Stimulated activated CD4-positive, alpha-beta T cell treated with anti-CD3 and anti-CD28 coated beads, Interleukin-4, amount 100 ng/mL, for 4 hours (primary cell): ENCODE results near the gene ZFYVE27.
A peak's percentile ranks its signal among the peaks of the same experiment; 100 is the strongest.
"Not testable (repeated sequence)": the region's sequence is repeated elsewhere in the genome, so short reads cannot be mapped to it uniquely, and the experiment has no call there.

ENCODE experiments used
- DNase-seq, 2 experiments: peaks; one replicate each; pipeline ENCODE4 v3.0.0-alpha.2; 2020

Gene ZFYVE27, protein sequence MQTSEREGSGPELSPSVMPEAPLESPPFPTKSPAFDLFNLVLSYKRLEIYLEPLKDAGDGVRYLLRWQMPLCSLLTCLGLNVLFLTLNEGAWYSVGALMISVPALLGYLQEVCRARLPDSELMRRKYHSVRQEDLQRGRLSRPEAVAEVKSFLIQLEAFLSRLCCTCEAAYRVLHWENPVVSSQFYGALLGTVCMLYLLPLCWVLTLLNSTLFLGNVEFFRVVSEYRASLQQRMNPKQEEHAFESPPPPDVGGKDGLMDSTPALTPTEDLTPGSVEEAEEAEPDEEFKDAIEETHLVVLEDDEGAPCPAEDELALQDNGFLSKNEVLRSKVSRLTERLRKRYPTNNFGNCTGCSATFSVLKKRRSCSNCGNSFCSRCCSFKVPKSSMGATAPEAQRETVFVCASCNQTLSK

GRCh38 chr10:97736902-97737769 lies at the start of gene ZFYVE27:
Gene ZFYVE27 (plus strand): TSS chr10:97737128. CDS start chr10:97738478, 1,350 bp downstream.
- DNase-seq, result peak; percentile 93 to 97

DNA sequence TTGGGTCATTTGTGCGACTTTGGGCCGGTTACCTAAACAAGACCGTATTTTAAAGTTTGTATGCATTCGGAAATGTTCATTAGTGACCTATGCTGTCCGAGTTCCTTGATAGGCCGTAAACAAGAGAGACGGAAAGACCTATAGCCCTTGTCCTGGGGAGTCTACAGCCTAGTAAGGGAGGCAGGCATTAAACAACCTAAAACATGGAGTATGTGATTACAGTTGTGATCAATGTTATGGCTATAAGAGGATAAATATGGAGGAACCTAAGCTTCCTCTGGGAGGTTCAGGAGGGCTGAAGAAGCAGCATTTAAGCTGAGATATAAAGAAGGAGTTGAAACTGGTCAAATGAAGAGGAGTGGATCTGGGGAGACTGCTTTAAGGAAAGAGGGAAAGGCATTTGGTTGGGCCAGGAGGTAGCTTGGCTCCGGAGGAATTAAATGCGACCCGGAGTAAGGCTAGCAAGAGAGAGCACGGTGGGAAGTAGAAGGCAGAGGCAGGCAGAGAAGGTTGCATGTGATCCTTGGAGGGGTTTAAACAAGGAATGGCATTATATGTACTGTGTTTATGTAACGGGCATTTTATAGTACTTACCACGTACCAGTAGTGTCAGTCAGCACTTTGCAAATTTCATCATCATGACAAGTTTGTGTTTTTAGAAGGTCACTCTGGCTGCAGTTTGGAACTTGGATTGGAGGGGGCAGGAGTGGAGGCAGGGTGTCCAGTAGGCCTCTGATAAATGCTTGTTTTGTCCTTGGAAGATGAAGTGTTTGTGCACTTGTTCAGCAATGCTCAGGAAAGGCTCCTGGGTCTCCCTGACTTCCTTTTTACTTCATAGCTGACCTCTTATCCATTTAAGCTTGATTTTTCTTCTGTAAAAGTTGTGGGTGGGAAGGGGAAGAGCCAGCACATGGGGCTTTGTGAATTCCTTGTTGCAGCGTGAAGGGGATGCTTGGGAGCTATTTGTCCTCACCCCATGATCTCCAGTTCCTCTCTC lies 48.8 kb upstream of the ZFYVE27 start:
- no peak for DNase-seq

DNA sequence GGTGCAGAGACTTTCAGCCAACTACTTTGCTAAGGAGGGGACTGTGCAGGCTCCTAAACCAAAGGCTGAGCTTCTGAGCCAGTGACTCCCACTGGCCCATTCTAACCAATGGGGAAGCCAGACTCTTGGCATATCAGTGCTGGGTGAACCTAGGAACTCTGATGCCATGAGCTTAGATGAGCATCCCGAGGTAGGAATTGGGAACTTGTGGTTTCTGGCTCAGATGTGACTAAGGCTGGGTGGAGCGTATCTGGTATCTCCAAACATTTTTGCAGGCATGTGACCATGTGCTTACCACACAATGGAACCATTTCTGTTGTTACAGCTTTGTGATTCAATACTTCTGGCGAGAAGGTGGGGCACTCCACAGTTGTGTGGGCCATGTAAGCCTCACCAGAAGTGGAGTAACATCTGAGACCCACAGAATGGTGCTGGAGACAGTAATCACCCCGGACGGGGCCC lies 47.3 kb upstream of the ZFYVE27 start:
- no peak for DNase-seq

DNA sequence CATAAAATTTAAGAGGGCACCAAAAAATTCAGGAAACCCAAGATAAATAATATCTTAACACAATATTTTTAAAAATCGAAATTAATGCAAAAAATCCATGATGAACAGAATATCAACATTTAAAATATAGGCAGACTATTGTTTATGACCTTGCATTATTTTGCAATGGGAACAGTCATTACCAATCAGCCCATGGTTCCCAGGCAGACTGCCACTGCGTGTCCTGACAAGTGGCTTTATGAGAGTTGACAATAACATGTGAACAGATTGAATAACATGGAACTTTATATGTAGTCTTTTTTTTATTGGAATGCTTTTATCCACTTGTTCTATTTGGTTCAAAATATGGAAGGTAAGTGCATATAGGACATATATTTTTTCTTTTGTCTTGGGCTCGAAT lies 46.8 kb upstream of the ZFYVE27 start:
- DNase-seq, result no peak

GRCh38 chr10:97698072-97698655 lies 38.8 kb upstream of the ZFYVE27 start:
- not testable (repeated sequence) for DNase-seq

GRCh38 chr10:97701438-97702069 lies 35.4 kb upstream of the ZFYVE27 start:
- DNase-seq, result peak; percentile 10 to 23

- DNase-seq, result no peak
Measured at GRCh38 chr10:97703398-97704067, 33.4 kb upstream of the ZFYVE27 start.

DNA sequence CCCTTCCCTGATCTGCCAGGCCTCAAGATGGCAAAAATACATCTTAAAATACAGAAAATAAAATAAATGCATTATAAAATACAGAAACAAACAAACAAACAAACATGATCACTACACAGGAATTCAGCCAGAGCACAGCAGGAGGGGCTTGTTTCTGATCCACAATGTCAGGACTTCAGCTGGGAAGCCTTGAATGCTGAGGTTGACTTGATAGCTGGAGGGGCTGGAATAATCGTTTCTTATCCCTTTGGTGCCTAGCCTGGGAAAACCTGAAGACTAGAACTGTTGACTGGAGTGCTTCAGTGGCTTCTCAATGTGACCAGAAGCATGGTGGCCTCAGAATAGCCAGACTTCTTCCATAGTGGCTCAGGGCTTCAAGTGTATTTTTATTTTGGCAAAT lies 32.6 kb upstream of the ZFYVE27 start:
- no peak for DNase-seq

DNA sequence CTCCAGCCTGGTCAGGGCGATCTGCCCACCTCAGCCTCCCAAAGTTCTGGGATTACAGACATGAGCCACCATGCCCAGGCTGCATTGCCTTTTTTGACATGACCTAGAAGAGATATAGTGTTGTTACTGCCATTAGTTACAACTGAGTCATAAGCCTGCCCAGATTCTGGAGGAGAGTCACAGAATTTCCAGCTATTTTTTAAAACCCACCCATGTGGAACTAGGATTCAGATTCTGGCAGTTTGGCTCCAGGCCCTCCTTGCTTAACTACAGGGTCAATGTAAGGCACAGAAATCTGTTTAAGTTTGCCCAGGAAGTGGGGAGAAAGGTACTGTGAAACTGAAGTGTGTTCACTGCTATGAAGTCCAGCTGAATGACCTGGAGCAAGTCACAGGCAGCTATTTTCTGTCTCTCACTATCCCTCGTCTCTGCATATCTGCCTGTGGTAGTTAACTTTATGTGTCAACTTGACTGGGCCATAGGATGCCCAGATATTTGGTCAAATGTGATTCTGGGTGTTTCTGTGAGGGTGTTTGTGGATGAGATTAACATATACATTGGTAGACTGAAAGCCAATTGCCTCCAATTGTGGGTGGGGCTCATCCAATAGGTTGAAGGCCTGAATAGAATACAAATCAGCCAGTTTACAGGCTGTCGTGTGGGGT lies 31.8 kb upstream of the ZFYVE27 start:
- no peak for DNase-seq

DNA sequence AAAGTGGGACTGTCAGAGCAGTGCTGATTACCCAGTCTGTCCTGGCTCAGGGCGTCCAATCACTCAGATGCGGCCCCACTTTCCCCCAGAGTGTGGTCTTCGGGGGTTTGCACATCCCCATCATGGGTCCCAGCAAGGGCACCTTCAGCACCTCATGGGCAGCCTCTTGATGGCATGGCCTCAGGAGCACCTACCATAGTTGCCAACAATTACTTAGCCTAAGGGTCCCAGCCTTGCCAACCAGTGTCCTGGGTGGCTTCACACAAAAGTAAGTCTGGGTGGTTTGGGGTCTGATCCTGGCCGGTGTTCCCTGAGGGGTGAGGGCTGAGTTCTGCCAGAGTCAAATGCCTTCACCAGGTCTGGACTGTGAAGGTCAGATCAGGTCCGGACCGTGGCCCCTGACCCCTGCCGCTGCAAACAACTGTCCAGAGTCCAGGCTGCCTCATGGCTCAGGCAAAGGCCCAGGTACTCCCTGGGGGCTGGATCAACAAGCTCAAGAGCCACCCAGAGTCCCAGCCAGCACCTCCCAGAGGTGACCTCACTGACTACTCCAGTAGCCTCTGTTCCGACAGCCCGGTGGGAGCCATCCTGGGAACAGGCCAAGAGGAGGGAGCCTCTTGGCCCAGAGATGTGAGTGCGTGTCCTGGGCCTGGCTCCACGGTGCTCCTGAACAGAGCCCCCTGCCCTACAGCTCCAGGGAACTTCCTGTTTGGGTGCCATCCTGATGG lies 29.6 kb upstream of the ZFYVE27 start:
- DNase-seq, result no peak

DNA sequence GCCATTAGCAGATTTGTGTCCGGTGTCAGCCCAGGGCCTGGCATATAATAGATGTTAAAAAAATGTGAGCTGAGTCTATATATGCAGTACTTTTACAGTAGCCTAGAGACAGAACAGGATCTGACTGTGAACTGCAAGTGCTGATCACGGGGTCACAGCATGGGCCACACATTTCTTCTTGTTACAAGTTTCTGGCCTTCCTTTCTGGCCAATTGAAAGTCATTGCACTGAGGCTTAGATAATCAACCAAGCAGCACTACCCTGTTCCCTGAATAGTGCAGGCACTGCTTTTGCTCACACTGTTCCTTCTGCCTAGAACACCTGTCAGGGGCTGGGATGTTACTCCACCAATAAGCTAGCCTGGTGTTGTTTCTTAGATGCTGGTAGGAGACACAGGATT lies 28.8 kb upstream of the ZFYVE27 start:
- DNase-seq, result no peak

- DNase-seq, result peak; percentile 16 to 39
Measured at GRCh38 chr10:97708976-97709946, 27.7 kb upstream of the ZFYVE27 start.

- no peak for DNase-seq
Measured at GRCh38 chr10:97711640-97712572, 25.0 kb upstream of the ZFYVE27 start.

DNA sequence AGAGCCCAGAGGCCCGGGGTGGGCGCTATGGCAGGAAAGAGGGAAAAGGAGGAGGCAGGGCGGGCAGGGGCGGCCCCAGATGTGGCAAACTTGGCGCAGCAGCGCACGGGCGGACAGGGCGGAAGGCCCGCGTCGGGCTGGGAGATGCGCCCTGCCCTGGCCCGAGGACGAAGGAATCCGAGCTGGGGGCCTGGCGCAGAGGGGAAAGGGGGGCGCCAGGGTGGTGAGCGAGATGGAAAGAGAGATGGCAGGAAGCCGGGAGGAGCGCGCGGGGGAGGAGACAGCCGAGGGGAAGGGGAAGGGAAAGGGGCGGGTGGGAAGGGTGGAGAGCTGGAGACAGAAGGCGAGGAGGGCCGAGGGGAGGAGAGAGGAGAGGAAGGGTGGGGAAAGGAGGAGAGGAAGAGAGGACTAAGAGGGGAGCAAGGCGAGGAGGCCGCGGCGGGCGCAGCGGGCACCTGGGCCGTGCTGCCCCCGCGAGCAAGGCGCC lies 23.5 kb upstream of the ZFYVE27 start, which contains the start of gene MARVELD1:
MARVELD1 (plus strand) TSS at position 392 of the 487 bp plus-strand sequence. CDS start 147 bp downstream, outside the sequence.
- peak in 1 of 2 experiments; percentile 24 for DNase-seq

- DNase-seq, result peak; percentile 43 to 45
Measured at GRCh38 chr10:97713826-97714400, 23.0 kb upstream of the ZFYVE27 start.
